Measurements from ENCODE around the gene WDR82.
"Not testable (repeated sequence)": the region's sequence is repeated elsewhere in the genome, so short reads cannot be mapped to it uniquely, and the experiment has no call there.

WDR82 gene

GRCh38 chr3:52289747-52290595, 11.5 kb upstream of the WDR82 start:
- Mint-ChIP-seq H3K27ac (peak overlapping the region; percentile 100), H3K9me3 (no peaks in the 10 kb centered on the region), H3K4me3 (peak overlapping the region; percentile 71 to 100 (median 100)), H3K36me3 (ENCODE audit: low read depth) (no peaks in the 10 kb centered on the region), H3K27me3 (ENCODE audit: low read depth) (no peaks in the 10 kb centered on the region), H3K4me1 (peaks cover 25% of the 10 kb centered on the region)
- no peak for TF ChIP-seq CTCF (IDR thresholded peaks at IDR 0.05; ENCODE audit: unreplicated experiment in 3 of 3)

- peak overlapping the region; percentile 100 for H3K4me3 Mint-ChIP-seq
- TF ChIP-seq CTCF (IDR thresholded peaks at IDR 0.05; ENCODE audit: unreplicated experiment in 3 of 3): no peak
- H3K27ac Mint-ChIP-seq: peak overlapping the region; percentile 100
- no peaks in the 10 kb centered on the region for H3K27me3 Mint-ChIP-seq (ENCODE audit: low read depth)
- H3K36me3 Mint-ChIP-seq (ENCODE audit: low read depth): no peaks in the 10 kb centered on the region
- peaks cover 26% of the 10 kb centered on the region for H3K4me1 Mint-ChIP-seq
- H3K9me3 Mint-ChIP-seq: no peaks in the 10 kb centered on the region
These were observed 10.9 kb upstream of the WDR82 start for GRCh38 chr3:52289338-52289746.

GRCh38 chr3:52288674-52289073, 10.2 kb upstream of the WDR82 start:
- no peak for TF ChIP-seq CTCF (IDR thresholded peaks at IDR 0.05; ENCODE audit: unreplicated experiment in 3 of 3)
- H3K4me1 Mint-ChIP-seq: peaks cover 26% of the 10 kb centered on the region
- H3K4me3 Mint-ChIP-seq: peak overlapping the region; percentile 100
- H3K27me3 Mint-ChIP-seq (ENCODE audit: low read depth): no peaks in the 10 kb centered on the region
- H3K27ac Mint-ChIP-seq: peak overlapping the region; percentile 100
- no peaks in the 10 kb centered on the region for H3K9me3 Mint-ChIP-seq
- H3K36me3 Mint-ChIP-seq (ENCODE audit: low read depth): no peaks in the 10 kb centered on the region

- H3K27ac Mint-ChIP-seq: peak overlapping the region; percentile 100
- TF ChIP-seq CTCF (IDR thresholded peaks at IDR 0.05; ENCODE audit: unreplicated experiment in 3 of 3): no peak
- no peaks in the 10 kb centered on the region for H3K36me3 Mint-ChIP-seq (ENCODE audit: low read depth)
- peaks cover 26% of the 10 kb centered on the region for H3K4me1 Mint-ChIP-seq
- H3K27me3 Mint-ChIP-seq (ENCODE audit: low read depth): no peaks in the 10 kb centered on the region
- peak overlapping the region; percentile 100 for H3K4me3 Mint-ChIP-seq
- H3K9me3 Mint-ChIP-seq: no peaks in the 10 kb centered on the region
These were observed 8.3 kb upstream of the WDR82 start for GRCh38 chr3:52286777-52287110.

- H3K9me3 Mint-ChIP-seq; H3K27me3 Mint-ChIP-seq (ENCODE audit: low read depth); H3K4me3 Mint-ChIP-seq; H3K36me3 Mint-ChIP-seq (ENCODE audit: low read depth): not testable (repeated sequence)
- Mint-ChIP-seq H3K4me1 (peaks cover 31% of the 10 kb centered on the region), H3K27ac (peak overlapping the region; percentile 82 to 100 (median 98))
These were observed 5.6 kb upstream of the WDR82 start for GRCh38 chr3:52284051-52284450.

GRCh38 chr3:52283306-52283705, 4.9 kb upstream of the WDR82 start:
- no peaks in the 10 kb centered on the region for H3K36me3 Mint-ChIP-seq (ENCODE audit: low read depth)
- H3K4me1 Mint-ChIP-seq: peaks cover 29% of the 10 kb centered on the region
- peak overlapping the region in 1 of 3 experiments; percentile 17 for H3K4me3 Mint-ChIP-seq
- TF ChIP-seq CTCF (IDR thresholded peaks at IDR 0.05; ENCODE audit: unreplicated experiment in 3 of 3): no peak
- H3K27me3 Mint-ChIP-seq (ENCODE audit: low read depth): no peaks in the 10 kb centered on the region
- H3K27ac Mint-ChIP-seq: peak overlapping the region; percentile 82 to 98 (median 85)
- H3K9me3 Mint-ChIP-seq: no peaks in the 10 kb centered on the region

Measured in nephron (organoid).